ENCODE results near the gene NAALADL2.

DNA sequence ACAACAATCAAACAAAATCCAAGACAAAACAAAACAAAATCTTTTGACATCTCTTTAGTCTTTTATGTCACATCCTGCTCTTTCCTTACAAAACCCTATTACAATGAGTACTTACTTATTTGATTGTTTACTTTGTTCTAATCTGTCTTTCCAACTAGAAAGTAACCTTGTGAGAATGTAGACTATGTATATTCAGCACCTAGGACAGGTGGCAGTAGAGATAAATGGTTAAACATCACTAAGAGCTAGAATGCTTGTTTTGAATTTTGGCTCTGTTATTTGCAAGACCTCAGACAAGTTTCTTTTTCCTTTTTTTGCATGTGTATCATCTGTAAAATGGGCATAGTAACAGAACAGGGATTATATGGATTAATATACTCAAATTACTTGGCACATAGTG is 33.1 kb upstream of the NAALADL2 start:
- TF ChIP-seq CTCF (IDR thresholded peaks at IDR 0.05; ENCODE audit: low read depth, low read length, missing input control), result no peak
- no peak for TF ChIP-seq REST (IDR thresholded peaks at IDR 0.05)
- TF ChIP-seq TAF1 (conservative IDR thresholded peaks at IDR 0.05), result no peak
- no peak for TF ChIP-seq ATF3 (IDR thresholded peaks at IDR 0.05)
- TF ChIP-seq JUND (IDR thresholded peaks at IDR 0.05), result no peak

All from liver (tissue), 3 donors.